ENCODE data around the gene HORMAD2. TPM values are rescaled to one million over a fixed set of nuclear protein-coding genes. Genes with fewer than 3 reads are reported as not detected.

HORMAD2 gene
- total RNA-seq, 1 experiment from 2014 or later, result not detected

- POLR2A ChIA-PET (ENCODE audit: low non-redundant PET), result interaction anchor here (0.6 kb wide), 2 partner anchors 136 to 140 kb away, joined by 3 to 4 read pairs; no protein-coding TSS in a partner anchor
- TF ChIP-seq CTCF (conservative IDR thresholded peaks at IDR 0.05; ENCODE audit: low read depth, low read length) (no peak), EZH2 (IDR thresholded peaks at IDR 0.05; ENCODE audit: borderline replicate concordance, low read depth, low read length, poor library complexity, severe bottlenecking) (no peak)
- Histone ChIP-seq H3K9me3 (ENCODE audit: low read depth, low read length, poor library complexity, severe bottlenecking) (no peaks in the 10 kb centered on the region), H3K36me3 (ENCODE audit: insufficient read depth, low read length, poor library complexity, severe bottlenecking) (no peaks in the 10 kb centered on the region), H3K27me3 (replicated peaks; ENCODE audit: insufficient read depth, low read depth, low read length, poor library complexity) (no peaks in the 10 kb centered on the region), H3K4me1 (ENCODE audit: insufficient read depth, low read length, poor library complexity, severe bottlenecking) (peaks cover 7% of the 10 kb centered on the region), H3K27ac (ENCODE audit: low read depth, low read length, poor library complexity, severe bottlenecking) (no peak overlapping the region), H3K4me3 (ENCODE audit: low read depth, low read length, poor library complexity, severe bottlenecking) (no peak overlapping the region)
- CTCF ChIA-PET, result interaction anchor here (0.8 kb wide), 1 partner anchor 14 kb away, joined by 3 read pairs; no protein-coding TSS in a partner anchor
- no peak for DNase-seq (ENCODE audit: low spot score)
- no TSS peak for BruUV-seq (replicated peaks)
- intact Hi-C loops (cut with micrococcal nuclease; ENCODE audit: unreplicated experiment), result no loop called here
Measured at GRCh38 chr22:30204015-30204741, 123.9 kb downstream of the HORMAD2 start.

GRCh38 chr22:30204742-30205111 is 124.5 kb downstream of the HORMAD2 start:
- POLR2A ChIA-PET (ENCODE audit: low non-redundant PET), result interaction anchor here (0.6 kb wide), 2 partner anchors 136 to 139 kb away, joined by 3 to 4 read pairs; no protein-coding TSS in a partner anchor
- DNase-seq (ENCODE audit: low spot score), result peak; percentile 54
- no TSS peak for BruUV-seq (replicated peaks)
- no peaks in the 10 kb centered on the region for H3K9me3 ChIP-seq (ENCODE audit: low read depth, low read length, poor library complexity, severe bottlenecking)
- CTCF ChIA-PET, result interaction anchor here (0.8 kb wide), 1 partner anchor 15 kb away, joined by 3 read pairs; no protein-coding TSS in a partner anchor
- peaks cover 7% of the 10 kb centered on the region for H3K4me1 ChIP-seq (ENCODE audit: insufficient read depth, low read length, poor library complexity, severe bottlenecking)
- H3K27ac ChIP-seq (ENCODE audit: low read depth, low read length, poor library complexity, severe bottlenecking), result no peak overlapping the region
- TF ChIP-seq EZH2 (IDR thresholded peaks at IDR 0.05; ENCODE audit: borderline replicate concordance, low read depth, low read length, poor library complexity, severe bottlenecking) (no peak), CTCF (conservative IDR thresholded peaks at IDR 0.05; ENCODE audit: low read depth, low read length) (no peak)
- H3K4me3 ChIP-seq (ENCODE audit: low read depth, low read length, poor library complexity, severe bottlenecking), result no peak overlapping the region
- intact Hi-C loops (cut with micrococcal nuclease; ENCODE audit: unreplicated experiment), result no loop called here
- no peaks in the 10 kb centered on the region for H3K36me3 ChIP-seq (ENCODE audit: insufficient read depth, low read length, poor library complexity, severe bottlenecking)
- H3K27me3 ChIP-seq (replicated peaks; ENCODE audit: insufficient read depth, low read depth, low read length, poor library complexity), result no peaks in the 10 kb centered on the region

GRCh38 chr22:30205281-30206115 is 125.2 kb downstream of the HORMAD2 start:
- no peak for DNase-seq (ENCODE audit: low spot score)
- no peaks in the 10 kb centered on the region for H3K36me3 ChIP-seq (ENCODE audit: insufficient read depth, low read length, poor library complexity, severe bottlenecking)
- H3K9me3 ChIP-seq (ENCODE audit: low read depth, low read length, poor library complexity, severe bottlenecking), result no peaks in the 10 kb centered on the region
- BruUV-seq (replicated peaks), result no TSS peak
- no peaks in the 10 kb centered on the region for H3K27me3 ChIP-seq (replicated peaks; ENCODE audit: insufficient read depth, low read depth, low read length, poor library complexity)
- H3K4me1 ChIP-seq (ENCODE audit: insufficient read depth, low read length, poor library complexity, severe bottlenecking), result peaks cover 7% of the 10 kb centered on the region
- TF ChIP-seq CTCF (conservative IDR thresholded peaks at IDR 0.05; ENCODE audit: low read depth, low read length) (no peak), EZH2 (IDR thresholded peaks at IDR 0.05; ENCODE audit: borderline replicate concordance, low read depth, low read length, poor library complexity, severe bottlenecking) (no peak)
- POLR2A ChIA-PET (ENCODE audit: low non-redundant PET), result no interaction called here
- H3K4me3 ChIP-seq (ENCODE audit: low read depth, low read length, poor library complexity, severe bottlenecking), result no peak overlapping the region
- intact Hi-C loops (cut with micrococcal nuclease; ENCODE audit: unreplicated experiment), result no loop called here
- no peak overlapping the region for H3K27ac ChIP-seq (ENCODE audit: low read depth, low read length, poor library complexity, severe bottlenecking)
- CTCF ChIA-PET, result no interaction called here
